GM08714 (cell line): ENCODE results near the gene TRMT44.

Experiments
- H3K4me3 ChIP-seq: fragments of 200-500 bp; sonication (Bioruptor generic); 2 replicates; pipeline ENCODE4 v1.5.1; 2014; ENCODE audit warnings: mild to moderate bottlenecking, low read length, inconsistent platforms
- ZNF274 ChIP-seq: IDR thresholded peaks from 2 replicates; pipeline ENCODE4 v1.6.1; 2012; ENCODE audit warnings: mild to moderate bottlenecking, low read depth, low read length

The TRMT44 gene

DNA sequence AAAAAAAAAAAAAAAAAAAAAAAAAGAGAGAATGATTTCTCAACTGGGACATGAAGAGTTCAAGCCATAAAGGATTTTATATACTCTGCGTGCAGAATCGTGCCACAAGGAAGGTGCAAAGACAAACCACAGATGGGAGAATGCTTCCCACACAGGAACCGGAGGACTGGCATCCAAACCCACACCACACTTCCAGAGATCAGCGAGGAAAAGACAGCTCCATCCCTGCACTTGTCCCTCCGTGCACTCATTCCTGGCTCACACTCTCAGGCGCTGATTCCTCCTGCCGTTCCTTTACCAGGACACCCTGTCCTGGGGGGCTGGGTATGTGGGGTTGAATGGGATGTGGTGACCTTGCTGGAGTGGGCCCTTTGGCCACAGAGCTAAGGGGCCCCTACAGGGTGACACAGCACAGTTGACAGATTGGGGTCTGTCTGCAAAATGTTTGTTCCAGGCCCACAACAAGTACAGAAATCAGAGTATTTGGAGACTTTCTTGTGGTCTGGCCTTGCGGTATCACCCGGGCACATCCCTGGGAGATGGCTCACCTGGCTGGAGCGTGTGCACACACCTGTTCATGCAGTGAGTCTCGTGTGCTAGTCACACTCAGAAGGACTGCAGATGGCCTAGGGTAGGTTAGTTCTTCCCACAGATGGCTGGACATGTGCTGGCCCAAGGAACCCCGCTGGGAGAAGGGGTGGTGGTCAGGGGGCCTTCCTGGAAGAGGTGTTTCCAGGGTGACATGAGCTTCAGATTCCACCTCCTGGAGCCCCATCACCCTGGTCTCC, 84.2 kb downstream of the TRMT44 start:
- TF ChIP-seq ZNF274 = no peak
- no peak overlapping the region for H3K4me3 ChIP-seq

DNA sequence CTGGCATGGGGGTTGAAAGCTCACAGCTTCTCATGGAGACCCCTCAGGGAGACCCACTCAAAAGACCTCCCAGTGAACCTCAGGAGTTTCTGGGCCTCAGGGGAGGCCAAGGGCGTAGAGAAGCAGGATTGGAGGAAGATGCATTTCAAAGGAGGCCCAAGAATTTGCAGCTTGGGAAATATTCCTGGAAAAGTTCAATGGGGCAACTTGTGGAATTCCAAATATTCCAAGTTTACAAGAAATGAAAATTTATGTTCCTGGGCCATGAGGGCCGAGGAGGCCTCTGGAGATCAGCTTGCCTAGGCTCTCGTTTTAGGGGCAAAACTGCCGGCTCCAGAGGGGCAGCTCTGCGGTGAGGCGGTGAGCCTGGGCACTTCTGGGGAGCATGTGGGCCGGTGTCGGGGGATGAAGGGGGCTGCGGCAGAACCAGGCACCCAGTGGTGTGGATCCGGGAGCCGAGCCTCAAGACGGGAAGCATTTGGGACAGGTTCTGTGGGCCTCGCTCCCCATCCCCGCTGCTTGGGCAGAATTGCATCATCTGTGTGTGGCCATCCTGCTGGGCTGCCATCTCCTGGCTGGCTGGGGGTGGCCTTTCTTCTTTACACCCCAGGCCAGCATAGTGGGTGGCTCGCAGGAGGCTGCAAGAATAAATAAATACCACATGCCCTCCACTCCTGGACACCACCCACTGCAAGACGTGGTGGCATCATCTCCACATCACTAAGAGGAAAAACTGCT, 85.0 kb downstream of the TRMT44 start:
- no peak for TF ChIP-seq ZNF274
- H3K4me3 ChIP-seq = no peak overlapping the region
